ENCODE results near the gene ZNF808.
"Not testable (repeated sequence)": the region's sequence is repeated elsewhere in the genome, so short reads cannot be mapped to it uniquely, and the experiment has no call there.

DNA sequence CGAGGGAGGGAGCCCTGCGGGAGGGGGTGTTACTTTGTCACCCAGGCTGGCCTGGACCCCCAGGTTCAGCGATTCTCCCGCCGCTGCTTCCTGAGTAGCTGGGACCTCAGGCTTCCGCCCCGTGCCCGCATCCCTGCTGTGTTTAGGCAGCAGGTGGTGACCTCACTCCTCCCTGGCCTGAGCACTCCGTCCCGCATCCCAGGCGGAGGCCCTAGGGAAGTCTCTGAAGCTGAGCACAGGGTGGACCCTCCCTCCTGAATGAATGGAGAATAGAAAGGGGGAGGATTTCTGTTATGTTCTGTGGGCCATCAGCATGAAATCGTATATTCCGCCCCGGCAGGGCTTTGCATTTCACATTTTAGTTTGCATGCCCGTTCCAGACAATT lies 7.9 kb downstream of the ZNF808 start:
- TF ChIP-seq, protein P1, sequence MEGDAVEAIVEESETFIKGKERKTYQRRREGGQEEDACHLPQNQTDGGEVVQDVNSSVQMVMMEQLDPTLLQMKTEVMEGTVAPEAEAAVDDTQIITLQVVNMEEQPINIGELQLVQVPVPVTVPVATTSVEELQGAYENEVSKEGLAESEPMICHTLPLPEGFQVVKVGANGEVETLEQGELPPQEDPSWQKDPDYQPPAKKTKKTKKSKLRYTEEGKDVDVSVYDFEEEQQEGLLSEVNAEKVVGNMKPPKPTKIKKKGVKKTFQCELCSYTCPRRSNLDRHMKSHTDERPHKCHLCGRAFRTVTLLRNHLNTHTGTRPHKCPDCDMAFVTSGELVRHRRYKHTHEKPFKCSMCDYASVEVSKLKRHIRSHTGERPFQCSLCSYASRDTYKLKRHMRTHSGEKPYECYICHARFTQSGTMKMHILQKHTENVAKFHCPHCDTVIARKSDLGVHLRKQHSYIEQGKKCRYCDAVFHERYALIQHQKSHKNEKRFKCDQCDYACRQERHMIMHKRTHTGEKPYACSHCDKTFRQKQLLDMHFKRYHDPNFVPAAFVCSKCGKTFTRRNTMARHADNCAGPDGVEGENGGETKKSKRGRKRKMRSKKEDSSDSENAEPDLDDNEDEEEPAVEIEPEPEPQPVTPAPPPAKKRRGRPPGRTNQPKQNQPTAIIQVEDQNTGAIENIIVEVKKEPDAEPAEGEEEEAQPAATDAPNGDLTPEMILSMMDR (CRISPR knock-in tag; IDR thresholded peaks at IDR 0.05) = not testable (repeated sequence)
- not testable (repeated sequence) for TF ChIP-seq SIX1 (CRISPR knock-in tag; IDR thresholded peaks at IDR 0.05; ENCODE audit: borderline replicate concordance); EZH2 (conservative IDR thresholded peaks at IDR 0.05; ENCODE audit: low read depth, low read length); MED13 (CRISPR knock-in tag; IDR thresholded peaks at IDR 0.05); PCBP2 (optimal IDR thresholded peaks at IDR 0.05; ENCODE audit: low read depth, low read length, poor library complexity, severe bottlenecking)
